Calu3 (cell line): ENCODE results near the gene ARHGEF4. TPM values are rescaled to one million over a fixed set of nuclear protein-coding genes. Genes with fewer than 3 reads are reported as not detected.

Source experiments
- BruUV-seq: library from RNA; stranded (reverse); fragments of 400-500 nt; replicated peaks from 2 replicates; lab custom pipeline; 2021; lab: Mats Ljungman, UMichigan
- CTCF ChIA-PET: fragments of 300-600 bp; sonication (Branson Sonifier 250); formaldehyde crosslinking; loops from one replicate; lab custom pipeline; 2022; ENCODE audit warnings: antibody characterized with exemption; lab: Charles Lee
- DNase-seq: peaks from one replicate; pipeline ENCODE4 v3.0.0; 2022
- H3K27ac Mint-ChIP-seq: one replicate; pipeline ENCODE4 v1.8.0; 2022; ENCODE audit warnings: mixed read lengths; ENCODE audit not compliant: unreplicated experiment
- H3K27me3 Mint-ChIP-seq: one replicate; pipeline ENCODE4 v1.8.0; 2022; ENCODE audit warnings: mixed read lengths; ENCODE audit not compliant: unreplicated experiment
- H3K36me3 Mint-ChIP-seq: one replicate; pipeline ENCODE4 v1.8.0; 2022; ENCODE audit warnings: mild to moderate bottlenecking, moderate library complexity, mixed read lengths; ENCODE audit not compliant: insufficient read depth, unreplicated experiment
- H3K4me1 Mint-ChIP-seq: one replicate; pipeline ENCODE4 v1.8.0; 2022; ENCODE audit warnings: mild to moderate bottlenecking, low read depth, mixed read lengths; ENCODE audit not compliant: unreplicated experiment
- H3K4me3 Mint-ChIP-seq: one replicate; pipeline ENCODE4 v1.8.0; 2022; ENCODE audit warnings: mild to moderate bottlenecking, low read depth, moderate library complexity, mixed read lengths; ENCODE audit not compliant: unreplicated experiment
- H3K9me3 Mint-ChIP-seq: one replicate; pipeline ENCODE4 v1.8.0; 2022; ENCODE audit warnings: low read depth, mixed read lengths; ENCODE audit not compliant: unreplicated experiment
- intact Hi-C: fragments of 100-400 bp; cut with micrococcal nuclease; formaldehyde crosslinking; loops from one replicate; pipeline ENCODE4 v1.10.0; 2022; ENCODE audit not compliant: unreplicated experiment
- total RNA-seq: library from RNA; stranded (reverse); gene quantifications from 2 replicates; pipeline ENCODE4 v1.2.3, GENCODE V29; 2022
- TF ChIP-seq, protein P1 (sequence below): fragments of 200-600 bp; IDR thresholded peaks from one replicate; pipeline ENCODE4 v1.8.0; 2022; ENCODE audit warnings: antibody characterized with exemption; ENCODE audit not compliant: unreplicated experiment

Gene ARHGEF4
- total RNA-seq, 1 experiment from 2014 or later: 8.8 TPM

DNA sequence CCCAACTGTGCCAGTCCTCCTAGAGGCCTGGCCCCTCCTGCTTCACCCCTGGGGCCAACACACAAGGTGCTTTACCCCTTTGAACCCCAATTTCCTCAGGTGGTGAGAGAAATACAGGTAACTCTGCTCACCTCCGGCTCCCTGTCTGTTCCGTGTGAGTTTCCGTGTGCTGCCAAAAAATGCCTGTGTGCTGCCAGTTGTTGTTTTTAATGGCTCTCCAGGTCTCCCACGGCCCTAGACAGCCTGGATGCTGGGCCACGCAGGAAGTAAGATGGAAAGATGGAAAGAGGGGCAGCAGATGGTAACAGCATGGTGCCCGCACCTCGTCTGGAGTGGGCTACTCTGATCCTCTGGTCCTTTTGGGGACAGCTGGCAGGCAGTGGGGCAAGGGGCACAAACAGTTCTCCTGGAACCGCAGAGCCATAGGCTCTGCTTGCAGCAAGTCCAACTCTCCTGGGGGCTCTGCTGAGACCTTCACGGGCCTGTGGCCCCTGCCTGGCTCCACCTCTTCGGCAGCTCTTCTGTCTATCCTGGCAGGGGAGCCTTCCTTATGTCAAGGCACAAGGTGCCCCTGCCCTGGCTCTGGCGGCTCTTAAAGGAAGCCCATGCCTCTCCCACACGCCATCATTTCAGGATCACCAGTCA is 4.3 kb upstream of the ARHGEF4 start:
- H3K27ac Mint-ChIP-seq: no peak overlapping the region
- CTCF ChIA-PET: no interaction called here
- no peaks in the 10 kb centered on the region for H3K9me3 Mint-ChIP-seq

DNA sequence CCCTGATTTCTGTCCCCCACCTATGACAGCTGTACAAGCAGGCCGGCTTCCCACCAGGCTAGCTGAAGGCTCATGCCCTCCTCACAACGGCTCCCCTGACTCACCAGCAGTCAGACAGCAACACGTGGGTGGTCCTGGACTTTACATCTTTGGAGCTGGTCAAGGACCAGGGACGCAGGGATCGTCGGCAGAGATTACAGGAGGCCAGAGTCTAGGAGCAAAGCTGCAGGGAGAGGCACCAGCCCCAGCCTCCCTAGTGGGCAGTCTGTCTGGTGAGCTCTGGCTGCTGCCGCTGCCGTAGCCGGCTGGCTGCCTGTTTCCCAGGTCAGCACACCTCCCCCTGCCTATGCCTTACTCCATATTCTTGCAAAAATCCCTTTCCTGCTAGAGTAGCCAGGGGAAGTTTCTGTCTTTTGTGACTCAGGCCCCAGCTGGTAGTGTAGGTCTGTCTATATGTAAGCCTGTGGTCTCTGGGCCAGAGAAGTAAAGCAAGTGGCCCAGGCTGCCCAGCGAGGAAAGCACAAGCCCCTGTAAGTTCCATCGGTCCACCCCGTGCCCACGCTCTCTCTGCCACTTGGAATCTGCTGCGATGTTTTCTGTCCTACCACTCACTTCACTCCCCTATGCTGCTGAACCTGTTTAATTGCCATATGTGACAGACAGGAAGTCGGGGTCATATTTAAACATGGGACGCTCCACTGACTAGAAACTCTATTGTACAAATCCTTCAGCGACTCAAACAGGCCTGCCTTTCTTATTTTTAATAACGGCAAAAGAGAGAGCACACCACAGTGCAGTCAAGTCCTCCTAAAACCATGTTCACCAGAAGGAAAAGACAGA is 2.4 kb upstream of the ARHGEF4 start:
- Mint-ChIP-seq H3K4me3 (no peak overlapping the region), H3K4me1 (peaks cover 9% of the 10 kb centered on the region), H3K36me3 (peaks cover 16% of the 10 kb centered on the region), H3K9me3 (no peaks in the 10 kb centered on the region), H3K27ac (no peak overlapping the region), H3K27me3 (peaks cover 13% of the 10 kb centered on the region)
- CTCF ChIA-PET: no interaction called here
- intact Hi-C loops: no loop called here
- TF ChIP-seq, protein P1, sequence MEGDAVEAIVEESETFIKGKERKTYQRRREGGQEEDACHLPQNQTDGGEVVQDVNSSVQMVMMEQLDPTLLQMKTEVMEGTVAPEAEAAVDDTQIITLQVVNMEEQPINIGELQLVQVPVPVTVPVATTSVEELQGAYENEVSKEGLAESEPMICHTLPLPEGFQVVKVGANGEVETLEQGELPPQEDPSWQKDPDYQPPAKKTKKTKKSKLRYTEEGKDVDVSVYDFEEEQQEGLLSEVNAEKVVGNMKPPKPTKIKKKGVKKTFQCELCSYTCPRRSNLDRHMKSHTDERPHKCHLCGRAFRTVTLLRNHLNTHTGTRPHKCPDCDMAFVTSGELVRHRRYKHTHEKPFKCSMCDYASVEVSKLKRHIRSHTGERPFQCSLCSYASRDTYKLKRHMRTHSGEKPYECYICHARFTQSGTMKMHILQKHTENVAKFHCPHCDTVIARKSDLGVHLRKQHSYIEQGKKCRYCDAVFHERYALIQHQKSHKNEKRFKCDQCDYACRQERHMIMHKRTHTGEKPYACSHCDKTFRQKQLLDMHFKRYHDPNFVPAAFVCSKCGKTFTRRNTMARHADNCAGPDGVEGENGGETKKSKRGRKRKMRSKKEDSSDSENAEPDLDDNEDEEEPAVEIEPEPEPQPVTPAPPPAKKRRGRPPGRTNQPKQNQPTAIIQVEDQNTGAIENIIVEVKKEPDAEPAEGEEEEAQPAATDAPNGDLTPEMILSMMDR: no peak
- no peak for DNase-seq
- no TSS peak for BruUV-seq

More for the DNA sequence above, 4.3 kb upstream of the ARHGEF4 start:
- no TSS peak for BruUV-seq
- Mint-ChIP-seq H3K4me3 (no peak overlapping the region), H3K4me1 (peaks cover 22% of the 10 kb centered on the region), H3K27me3 (peaks cover 13% of the 10 kb centered on the region), H3K36me3 (peaks cover 21% of the 10 kb centered on the region)
- TF ChIP-seq, protein P1: no peak
- intact Hi-C loops: no loop called here
- DNase-seq: no peak

DNA sequence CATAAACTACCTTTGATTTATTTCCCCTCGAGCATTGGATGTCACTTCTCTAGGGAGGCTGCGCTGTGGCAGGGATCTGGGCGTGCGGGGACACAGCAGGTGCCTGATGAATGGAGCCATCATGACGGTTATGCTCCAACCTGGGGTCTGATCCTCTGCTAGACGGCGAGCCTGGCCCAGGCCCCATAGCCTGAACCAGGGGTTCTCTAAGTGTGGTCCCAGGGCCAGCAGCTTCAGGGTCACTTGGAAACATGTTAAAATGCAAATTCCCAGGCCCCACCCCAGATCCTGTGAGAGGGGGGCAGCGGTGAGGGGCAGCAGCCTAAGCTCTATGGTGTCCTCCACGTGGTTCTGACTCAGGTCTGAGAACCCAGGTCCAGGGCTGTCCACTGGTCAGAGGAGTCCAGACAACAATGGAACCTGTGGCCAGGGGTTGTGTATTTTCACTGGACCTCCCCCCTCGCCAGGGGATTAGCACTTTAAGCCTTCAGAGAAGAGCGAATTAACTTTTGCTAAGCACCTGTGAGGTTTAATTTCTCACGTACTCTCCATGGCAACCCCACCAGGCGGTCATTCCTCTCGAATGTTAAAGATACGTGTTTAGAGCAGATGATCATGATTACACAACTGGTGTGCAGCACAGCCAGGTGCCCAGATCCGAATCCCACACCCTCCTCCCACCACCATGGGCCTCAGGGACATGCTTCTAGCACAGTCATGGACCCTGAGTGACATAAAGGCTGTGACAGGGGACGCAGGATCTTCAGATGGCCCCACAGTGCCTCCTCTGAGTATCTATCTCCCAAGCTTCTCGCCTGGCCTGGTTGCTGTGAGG is 1.6 kb upstream of the ARHGEF4 start:
- Mint-ChIP-seq H3K27me3 (peaks cover 13% of the 10 kb centered on the region), H3K36me3 (peaks cover 16% of the 10 kb centered on the region), H3K9me3 (no peaks in the 10 kb centered on the region), H3K27ac (no peak overlapping the region), H3K4me3 (no peak overlapping the region), H3K4me1 (peaks cover 7% of the 10 kb centered on the region)
- intact Hi-C loops: no loop called here
- CTCF ChIA-PET: no interaction called here
- BruUV-seq: no TSS peak
- TF ChIP-seq, protein P1: no peak
- DNase-seq: no peak

DNA sequence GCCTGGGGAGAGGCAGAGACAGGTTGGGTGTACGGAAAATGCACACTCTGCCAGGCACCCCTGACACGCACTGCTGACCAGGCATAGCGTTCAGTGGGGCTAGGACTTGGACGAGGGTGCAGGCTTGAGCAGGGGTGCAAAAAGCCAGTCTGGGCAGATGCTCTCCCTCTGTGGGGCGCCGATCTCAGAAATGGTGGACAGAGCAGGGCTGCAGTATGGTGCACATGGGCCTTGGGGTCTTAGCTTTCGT is 1.0 kb upstream of the ARHGEF4 start:
- CTCF ChIA-PET: interaction anchor here (1.4 kb wide), 1 partner anchor 38 kb away, joined by 4 read pairs; no protein-coding TSS in a partner anchor
- H3K27me3 Mint-ChIP-seq: peaks cover 13% of the 10 kb centered on the region
- H3K9me3 Mint-ChIP-seq: no peaks in the 10 kb centered on the region
- intact Hi-C loops: no loop called here
- BruUV-seq: no TSS peak
- H3K27ac Mint-ChIP-seq: no peak overlapping the region
- peaks cover 16% of the 10 kb centered on the region for H3K36me3 Mint-ChIP-seq
- H3K4me1 Mint-ChIP-seq: peaks cover 7% of the 10 kb centered on the region
- TF ChIP-seq, protein P1: no peak
- no peak for DNase-seq
- H3K4me3 Mint-ChIP-seq: no peak overlapping the region
